Type B pancreatic cell (in vitro differentiated cells): ENCODE results near the gene ITM2B. TPM values are rescaled to one million over a fixed set of nuclear protein-coding genes. Genes with fewer than 3 reads are reported as not detected.
A peak's percentile ranks its signal among the peaks of the same experiment; 100 is the strongest.

ENCODE experiments used
- DNase-seq: peaks from one replicate; pipeline ENCODE4 v3.0.0; 2021; ENCODE audit warnings: mixed read lengths; ENCODE audit not compliant: unreplicated experiment; ENCODE audit errors: extremely low spot score
- H3K27ac Mint-ChIP-seq: 2 replicates; pipeline ENCODE4 v1.8.0; 2021; ENCODE audit warnings: mild to moderate bottlenecking, mixed read lengths
- H3K27me3 Mint-ChIP-seq: 2 replicates; pipeline ENCODE4 v1.8.0; 2021; ENCODE audit warnings: mixed read lengths
- H3K36me3 Mint-ChIP-seq: 2 replicates; pipeline ENCODE4 v1.8.0; 2021; ENCODE audit warnings: mixed read lengths
- H3K4me1 Mint-ChIP-seq: one replicate; pipeline ENCODE4 v1.8.0; 2021; ENCODE audit warnings: mixed read lengths; ENCODE audit not compliant: unreplicated experiment
- H3K4me3 Mint-ChIP-seq: 2 replicates; pipeline ENCODE4 v1.8.0; 2021; ENCODE audit warnings: mild to moderate bottlenecking, mixed read lengths
- H3K9me3 Mint-ChIP-seq: 2 replicates; pipeline ENCODE4 v1.8.0; 2021; ENCODE audit warnings: mixed read lengths
- CTCF ChIP-seq: fragments of 200-600 bp; sonication (generic); conservative IDR thresholded peaks from 2 replicates; pipeline ENCODE4 v1.5.0; 2021; ENCODE audit warnings: antibody characterized with exemption, mild to moderate bottlenecking
- total RNA-seq: library from RNA; stranded (reverse); gene quantifications from 2 replicates; pipeline ENCODE4 v1.2.1, GENCODE V29; 2021; ENCODE audit warnings: low replicate concordance

ITM2B gene
- total RNA-seq, 1 donor from 2014 or later: 232 TPM

GRCh38 chr13:48230541-48230940 lies 2.5 kb upstream of the ITM2B start:
- DNase-seq: no peak
- Mint-ChIP-seq H3K36me3 (no peaks in the 10 kb centered on the region), H3K9me3 (no peaks in the 10 kb centered on the region), H3K27me3 (no peaks in the 10 kb centered on the region), H3K27ac (no peak overlapping the region), H3K4me1 (peaks cover 14% of the 10 kb centered on the region), H3K4me3 (no peak overlapping the region)
- TF ChIP-seq CTCF: no peak

GRCh38 chr13:48231080-48231479 lies 1.9 kb upstream of the ITM2B start:
- Mint-ChIP-seq H3K36me3 (no peaks in the 10 kb centered on the region), H3K27ac (no peak overlapping the region), H3K4me3 (peak overlapping the region; percentile 41), H3K4me1 (peaks cover 19% of the 10 kb centered on the region), H3K9me3 (no peaks in the 10 kb centered on the region), H3K27me3 (no peaks in the 10 kb centered on the region)
- no peak for DNase-seq
- no peak for TF ChIP-seq CTCF

- Mint-ChIP-seq H3K27ac (peak overlapping the region; percentile 92), H3K4me1 (peaks cover 28% of the 10 kb centered on the region), H3K27me3 (no peaks in the 10 kb centered on the region), H3K9me3 (no peaks in the 10 kb centered on the region), H3K36me3 (no peaks in the 10 kb centered on the region), H3K4me3 (peak overlapping the region; percentile 98)
- no peak for TF ChIP-seq CTCF
- DNase-seq: no peak
Observed at GRCh38 chr13:48231933-48232332, 1.1 kb upstream of the ITM2B start.

GRCh38 chr13:48232420-48233045 lies 473 bp upstream of the ITM2B start:
- Mint-ChIP-seq H3K27ac (peak overlapping the region; percentile 92), H3K4me3 (peak overlapping the region; percentile 98), H3K27me3 (no peaks in the 10 kb centered on the region), H3K9me3 (no peaks in the 10 kb centered on the region), H3K36me3 (no peaks in the 10 kb centered on the region), H3K4me1 (peaks cover 34% of the 10 kb centered on the region)
- DNase-seq: no peak
- no peak for TF ChIP-seq CTCF

- H3K4me3 Mint-ChIP-seq: peak overlapping the region; percentile 98
- no peak for DNase-seq
- no peaks in the 10 kb centered on the region for H3K36me3 Mint-ChIP-seq
- no peaks in the 10 kb centered on the region for H3K9me3 Mint-ChIP-seq
- H3K27ac Mint-ChIP-seq: peak overlapping the region; percentile 94
- peaks cover 39% of the 10 kb centered on the region for H3K4me1 Mint-ChIP-seq
- H3K27me3 Mint-ChIP-seq: no peaks in the 10 kb centered on the region
- no peak for TF ChIP-seq CTCF
Observed at GRCh38 chr13:48233889-48234488, 983 bp downstream of the ITM2B start.
